Measurements from ENCODE around the gene MAPK8.

MAPK8 gene

DNA sequence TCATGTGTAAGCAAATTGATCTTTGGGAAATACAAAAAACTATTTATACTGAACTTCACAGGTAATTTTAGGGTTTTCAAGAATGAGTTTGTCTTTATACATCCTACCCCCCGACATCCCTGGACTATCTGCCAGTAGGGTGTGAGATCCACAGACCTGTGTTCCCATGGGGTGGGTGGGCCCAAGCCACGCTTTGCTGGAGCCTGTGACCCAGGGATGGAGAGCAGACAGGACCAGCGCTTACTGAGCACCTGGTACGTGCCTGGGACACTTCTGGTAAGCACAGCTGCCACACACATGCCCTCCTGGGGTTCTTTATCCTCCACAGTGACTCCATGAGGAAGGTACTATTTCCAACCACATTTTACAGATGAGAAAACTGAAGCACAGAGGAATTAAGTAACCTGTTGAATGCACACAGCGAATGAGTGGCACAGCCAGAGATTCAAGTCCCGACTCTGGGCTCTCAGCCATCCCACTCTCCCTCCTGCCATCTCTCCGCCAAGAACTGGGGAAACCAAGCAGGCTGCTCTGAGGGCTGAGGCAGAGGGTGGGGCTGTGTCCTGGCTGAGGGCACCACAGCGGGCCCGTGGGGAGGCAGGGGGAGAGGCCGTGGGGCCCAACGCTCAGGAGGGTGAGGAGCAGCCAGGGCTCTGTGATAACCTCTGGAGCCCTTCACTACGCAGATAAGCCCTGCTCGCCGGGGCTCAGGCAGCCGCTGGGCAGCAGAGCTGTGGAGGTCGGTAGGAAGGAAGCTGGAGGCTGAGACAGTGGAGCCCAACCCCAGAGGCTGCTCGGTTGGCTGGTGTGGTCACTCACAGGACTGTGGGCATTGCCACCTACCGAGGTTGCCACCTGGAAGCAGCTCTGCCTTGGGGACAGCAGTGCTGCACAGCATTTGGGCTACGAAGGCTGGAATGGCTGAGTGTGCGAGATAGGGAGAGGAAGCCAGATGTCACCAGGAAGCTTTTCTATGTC lies 174.2 kb downstream of the MAPK8 start:
- TF ChIP-seq CTCF (IDR thresholded peaks at IDR 0.05; ENCODE audit: low read depth, low read length), result no peak
- H3K4me3 ChIP-seq (ENCODE audit: low read depth, low read length), result no peak overlapping the region

DNA sequence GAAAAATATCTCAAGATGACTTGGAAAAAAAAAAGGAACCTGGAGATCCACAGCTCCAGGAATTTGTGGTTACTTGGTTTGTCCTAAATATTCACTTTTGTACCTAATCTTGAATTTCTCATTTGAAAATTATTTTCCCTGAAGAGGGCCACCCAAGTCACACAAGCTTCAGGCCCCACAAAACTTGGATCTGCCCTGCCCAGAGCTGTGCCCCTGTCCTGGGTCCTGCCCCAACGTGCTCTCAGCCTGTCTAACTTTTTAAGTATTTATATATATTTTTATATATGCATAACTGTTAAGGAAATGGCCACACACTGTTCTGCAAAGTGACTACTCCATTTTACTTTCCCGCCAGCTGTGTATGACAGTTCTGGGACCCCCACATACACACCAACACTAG lies 174.9 kb downstream of the MAPK8 start:
- TF ChIP-seq CTCF (IDR thresholded peaks at IDR 0.05; ENCODE audit: low read depth, low read length), result no peak
- H3K4me3 ChIP-seq (ENCODE audit: low read depth, low read length), result no peak overlapping the region

DNA sequence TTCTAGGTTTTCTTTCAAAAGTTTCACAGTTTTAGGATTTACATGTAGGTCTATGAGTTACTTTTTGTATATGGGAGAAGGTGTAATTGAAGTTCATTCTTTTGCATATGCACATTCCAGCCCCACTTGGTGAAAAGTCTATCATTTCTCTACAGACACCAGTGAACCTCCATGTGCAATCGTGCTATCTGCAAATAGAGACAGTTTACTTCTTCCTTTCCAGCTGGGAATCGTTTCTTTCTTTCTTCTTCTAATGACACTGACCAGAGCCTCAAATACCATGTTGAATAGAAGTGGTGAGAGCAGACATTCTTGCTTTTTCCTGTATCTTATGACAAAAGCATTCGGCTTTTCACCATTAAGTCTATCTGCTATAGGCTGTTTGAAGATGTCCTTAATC lies 175.7 kb downstream of the MAPK8 start:
- TF ChIP-seq CTCF (IDR thresholded peaks at IDR 0.05; ENCODE audit: low read depth, low read length), result no peak
- H3K4me3 ChIP-seq (ENCODE audit: low read depth, low read length), result no peak overlapping the region

- TF ChIP-seq CTCF (IDR thresholded peaks at IDR 0.05; ENCODE audit: low read depth, low read length), result no peak
These were observed 178.4 kb downstream of the MAPK8 start for GRCh38 chr10:48484911-48485310.

DNA sequence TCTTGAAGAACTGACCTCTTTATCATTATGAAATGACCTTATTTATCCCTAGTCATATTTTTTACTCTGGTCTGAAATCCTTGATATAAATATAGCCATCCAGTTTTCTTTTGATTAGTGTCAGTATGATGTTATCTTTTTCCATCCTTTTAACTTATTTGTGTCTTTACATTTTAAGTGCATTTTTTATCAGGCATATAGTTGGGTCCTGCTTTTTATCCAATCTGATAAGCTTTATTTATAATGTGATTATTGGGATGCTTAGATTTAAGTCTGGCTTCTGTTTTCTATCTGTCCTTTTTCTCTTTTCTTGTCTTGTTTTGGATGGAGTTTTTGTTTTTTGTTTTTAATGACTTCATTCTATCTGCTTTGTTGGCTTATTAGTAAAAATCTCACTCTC lies 179.2 kb downstream of the MAPK8 start:
- H3K4me3 ChIP-seq (ENCODE audit: low read depth, low read length), result no peak overlapping the region

More at GRCh38 chr10:48484911-48485310, 178.4 kb downstream of the MAPK8 start:
- H3K4me3 ChIP-seq (ENCODE audit: low read depth, low read length), result no peak overlapping the region

DNA sequence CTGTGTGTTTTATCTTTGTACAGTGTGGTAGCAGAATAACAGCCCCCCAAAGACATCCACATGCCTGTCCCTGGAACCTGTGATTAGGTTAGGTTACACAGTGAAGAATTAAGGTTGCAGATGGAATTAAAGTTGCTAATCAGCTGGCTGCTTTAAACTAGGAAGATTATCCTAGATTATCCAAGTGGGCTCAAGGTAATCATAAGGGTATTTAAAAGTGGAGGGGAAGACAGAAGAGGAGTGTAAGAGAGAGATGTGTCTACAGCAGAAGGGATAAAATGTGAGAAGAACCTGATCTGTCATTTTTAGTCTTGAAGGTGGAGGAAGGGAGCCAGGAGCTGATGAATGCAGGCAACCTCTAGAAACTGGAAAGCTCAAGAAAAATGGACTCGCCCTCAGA lies 180.8 kb downstream of the MAPK8 start:
- no peak for TF ChIP-seq CTCF (IDR thresholded peaks at IDR 0.05; ENCODE audit: low read depth, low read length)
- H3K4me3 ChIP-seq (ENCODE audit: low read depth, low read length), result no peak overlapping the region

More for the DNA sequence above, 179.2 kb downstream of the MAPK8 start:
- TF ChIP-seq CTCF (IDR thresholded peaks at IDR 0.05; ENCODE audit: low read depth, low read length), result no peak
